OCI-LY1 (cell line): Measurements from ENCODE around the gene SCYL3.

Experiments used
- H2AFZ ChIP-seq: fragments of 200-600 bp; sonication (generic), shearing (Covaris generic); 2 replicates; pipeline ENCODE4 v1.6.0; 2014; ENCODE audit warnings: antibody characterized with exemption, mild to moderate bottlenecking, low read length
- H3F3A ChIP-seq: fragments of 200-600 bp; sonication (generic), shearing (Covaris generic); 2 replicates; pipeline ENCODE4 v1.6.0; 2014; ENCODE audit warnings: mild to moderate bottlenecking, antibody characterized with exemption, low read length, moderate library complexity; ENCODE audit not compliant: insufficient read depth
- H3K27ac ChIP-seq: fragments of 200-600 bp; sonication (generic); 2 replicates; pipeline ENCODE4 v1.5.1; 2014; ENCODE audit warnings: low read length, mixed run types, mild to moderate bottlenecking, low read depth; ENCODE audit not compliant: poor library complexity, severe bottlenecking
- H3K27me3 ChIP-seq: fragments of 200-600 bp; sonication (generic); 2 replicates; pipeline ENCODE4 v1.6.0; 2014; ENCODE audit warnings: antibody characterized with exemption, mild to moderate bottlenecking, low read length, moderate library complexity; ENCODE audit not compliant: insufficient read depth
- H3K36me3 ChIP-seq: fragments of 200-600 bp; sonication (generic); 2 replicates; pipeline ENCODE4 v1.6.1; 2014; ENCODE audit warnings: mild to moderate bottlenecking, antibody characterized with exemption, low read length, moderate library complexity, mixed read lengths; ENCODE audit not compliant: insufficient read depth
- H3K4me1 ChIP-seq: fragments of 200-600 bp; sonication (generic); 2 replicates; pipeline ENCODE4 v1.5.1; 2014; ENCODE audit warnings: mild to moderate bottlenecking, low read length, moderate library complexity; ENCODE audit not compliant: insufficient read depth, severe bottlenecking
- H3K4me2 ChIP-seq: fragments of 200-600 bp; sonication (generic), shearing (Covaris generic); 2 replicates; pipeline ENCODE4 v1.6.1; 2014; ENCODE audit warnings: low read length
- H3K4me3 ChIP-seq: fragments of 200-600 bp; sonication (generic); 2 replicates; pipeline ENCODE4 v1.5.1; 2014; ENCODE audit warnings: low read length, low read depth, mild to moderate bottlenecking, mixed read lengths; ENCODE audit not compliant: poor library complexity, severe bottlenecking
- H3K79me2 ChIP-seq: fragments of 200-600 bp; shearing (Covaris generic); 2 replicates; pipeline ENCODE4 v1.6.1; 2016; ENCODE audit warnings: mixed run types, low read length, mixed read lengths; ENCODE audit not compliant: insufficient read depth
- H3K9ac ChIP-seq: fragments of 200-600 bp; sonication (generic), shearing (Covaris generic); 2 replicates; pipeline ENCODE4 v1.6.1; 2014; ENCODE audit warnings: mild to moderate bottlenecking, low read length, mixed read lengths
- H3K9me2 ChIP-seq: fragments of 200-600 bp; sonication (generic), shearing (Covaris generic); 2 replicates; pipeline ENCODE4 v1.6.1; 2014; ENCODE audit warnings: low read depth, mild to moderate bottlenecking, low read length, mixed read lengths
- H3K9me3 ChIP-seq: fragments of 200-600 bp; shearing (Covaris generic); 2 replicates; pipeline ENCODE4 v1.6.1; 2014; ENCODE audit warnings: low read length, mixed read lengths
- H4K20me1 ChIP-seq: fragments of 200-600 bp; sonication (generic), shearing (Covaris generic); 2 replicates; pipeline ENCODE4 v1.6.0; 2016; ENCODE audit warnings: mild to moderate bottlenecking, low read length; ENCODE audit not compliant: insufficient read depth
- CTCF ChIP-seq: fragments of 200-600 bp; sonication (generic), shearing (Covaris generic); IDR thresholded peaks from 2 replicates; pipeline ENCODE4 v1.5.1; 2017; ENCODE audit warnings: mild to moderate bottlenecking, antibody characterized with exemption, low read length, moderate library complexity, mixed read lengths
- EZH2 ChIP-seq: fragments of 200-600 bp; sonication (generic), shearing (Covaris generic); IDR thresholded peaks from 2 replicates; pipeline ENCODE4 v1.8.0; 2017; ENCODE audit warnings: borderline replicate concordance, mixed run types, mild to moderate bottlenecking, antibody characterized with exemption, low read length, moderate library complexity, mixed read lengths

The SCYL3 gene

GRCh38 chr1:169824153-169824552, 69.5 kb downstream of the SCYL3 start:
- TF ChIP-seq EZH2 (no peak), CTCF (no peak)
- no peak overlapping the region for H3K9ac ChIP-seq
- H3K9me3 ChIP-seq: no peaks in the 10 kb centered on the region
- H3K79me2 ChIP-seq: no peaks in the 10 kb centered on the region
- H3K4me1 ChIP-seq: no peaks in the 10 kb centered on the region
- no peaks in the 10 kb centered on the region for H3K9me2 ChIP-seq
- H3F3A ChIP-seq: no peaks in the 10 kb centered on the region
- H3K4me2 ChIP-seq: no peak overlapping the region
- H3K27ac ChIP-seq: no peak overlapping the region
- no peak overlapping the region for H3K4me3 ChIP-seq
- H3K36me3 ChIP-seq: peaks cover 63% of the 10 kb centered on the region
- H2AFZ ChIP-seq: no peak overlapping the region
- H4K20me1 ChIP-seq: no peaks in the 10 kb centered on the region
- no peaks in the 10 kb centered on the region for H3K27me3 ChIP-seq

- no peak overlapping the region for H3K4me3 ChIP-seq
- no peaks in the 10 kb centered on the region for H3K4me1 ChIP-seq
- TF ChIP-seq EZH2: no peak
- TF ChIP-seq CTCF: no peak
- no peaks in the 10 kb centered on the region for H3K79me2 ChIP-seq
- no peaks in the 10 kb centered on the region for H4K20me1 ChIP-seq
- no peak overlapping the region for H2AFZ ChIP-seq
- H3K4me2 ChIP-seq: no peak overlapping the region
- H3K27me3 ChIP-seq: no peaks in the 10 kb centered on the region
- no peak overlapping the region for H3K27ac ChIP-seq
- no peaks in the 10 kb centered on the region; the same call in 1 of the 2 replicates for H3K9me3 ChIP-seq
- H3K36me3 ChIP-seq: peaks cover 65% of the 10 kb centered on the region
- H3K9ac ChIP-seq: no peak overlapping the region
- no peaks in the 10 kb centered on the region for H3K9me2 ChIP-seq
- no peaks in the 10 kb centered on the region for H3F3A ChIP-seq
Observed at GRCh38 chr1:169821500-169821899, 72.2 kb downstream of the SCYL3 start.

- Histone ChIP-seq H3K36me3 (peaks cover 68% of the 10 kb centered on the region), H4K20me1 (no peaks in the 10 kb centered on the region), H3K9me3 (peaks cover 2% of the 10 kb centered on the region; the same call in 1 of the 2 replicates), H3K9me2 (no peaks in the 10 kb centered on the region), H3K4me3 (no peak overlapping the region), H3F3A (no peaks in the 10 kb centered on the region), H3K27ac (no peak overlapping the region), H3K9ac (no peak overlapping the region), H3K4me1 (no peaks in the 10 kb centered on the region), H2AFZ (no peak overlapping the region), H3K4me2 (no peak overlapping the region), H3K79me2 (no peaks in the 10 kb centered on the region), H3K27me3 (no peaks in the 10 kb centered on the region)
- no peak for TF ChIP-seq CTCF
- no peak for TF ChIP-seq EZH2
Observed at GRCh38 chr1:169816617-169817016, 77.1 kb downstream of the SCYL3 start.
